Left ventricle myocardium inferior (tissue), 1 donor: ENCODE data around the gene MYO10. TPM values are rescaled to one million over a fixed set of nuclear protein-coding genes. Genes with fewer than 3 reads are reported as not detected.

Experiments used
- DNase-seq: peaks from one replicate; pipeline ENCODE4 v3.0.0-alpha.2; 2020
- H3K27ac ChIP-seq: fragments of 200-600 bp; replicated peaks from 2 replicates; pipeline ENCODE4 v1.8.0; 2021
- H3K27me3 ChIP-seq: fragments of 200-600 bp; 2 replicates; pipeline ENCODE4 v1.8.0; 2021; ENCODE audit warnings: low read depth
- H3K36me3 ChIP-seq: fragments of 200-600 bp; 2 replicates; pipeline ENCODE4 v1.8.0; 2021
- H3K4me1 ChIP-seq: fragments of 200-600 bp; 2 replicates; pipeline ENCODE4 v1.8.0; 2021
- H3K4me3 ChIP-seq: fragments of 200-600 bp; 2 replicates; pipeline ENCODE4 v1.8.0; 2021; ENCODE audit warnings: mild to moderate bottlenecking, moderate library complexity
- H3K9me3 ChIP-seq: fragments of 200-600 bp; replicated peaks from 2 replicates; pipeline ENCODE4 v1.8.0; 2021
- CTCF ChIP-seq: fragments of 200-600 bp; IDR thresholded peaks from 2 replicates; pipeline ENCODE4 v1.8.0; 2021; ENCODE audit warnings: antibody characterized with exemption, mild to moderate bottlenecking, borderline replicate concordance
- intact Hi-C: fragments of 100-400 bp; cut with micrococcal nuclease; formaldehyde crosslinking; loops from one replicate; pipeline ENCODE4 v1.11.0; 2022
- total RNA-seq: library from RNA; stranded (reverse); fragmentation: NEBNext Ultra II Directional; extraction: Animal tissue kit (Norgen Biotek cat#: 25700); gene quantifications from one replicate; pipeline ENCODE4 v1.2.1, GENCODE V29; 2021
- donor health status: DM: no; HTN: yes; CAD: no; lungs with severe emphysema.

The MYO10 gene
- total RNA-seq, 1 donor from 2014 or later, result 5.0 TPM

- no peak overlapping the region for H3K27ac ChIP-seq
- TF ChIP-seq CTCF, result no peak
- no peak for DNase-seq
- intact Hi-C loops, result loop anchor here (10.0 kb wide), 1 partner anchor 197 kb away; no protein-coding TSS in a partner anchor
- H3K4me1 ChIP-seq, result peaks cover 36% of the 10 kb centered on the region
- no peak overlapping the region for H3K4me3 ChIP-seq
- H3K36me3 ChIP-seq, result no peaks in the 10 kb centered on the region
- H3K9me3 ChIP-seq, result no peaks in the 10 kb centered on the region
- H3K27me3 ChIP-seq, result peaks cover 57% of the 10 kb centered on the region
These were observed 1.5 kb upstream of the MYO10 start for GRCh38 chr5:16937503-16938161.

- H3K27me3 ChIP-seq, result peaks cover 63% of the 10 kb centered on the region
- DNase-seq, result no peak
- peak overlapping the region; percentile 79 for H3K27ac ChIP-seq
- no peaks in the 10 kb centered on the region for H3K9me3 ChIP-seq
- no peak for TF ChIP-seq CTCF
- peaks cover 36% of the 10 kb centered on the region for H3K4me1 ChIP-seq
- H3K36me3 ChIP-seq, result no peaks in the 10 kb centered on the region
- peak overlapping the region; percentile 76 for H3K4me3 ChIP-seq
- intact Hi-C loops, result loop anchor here (10.0 kb wide), 1 partner anchor 198 kb away; no protein-coding TSS in a partner anchor
These were observed 926 bp upstream of the MYO10 start for GRCh38 chr5:16936989-16937438.

DNA sequence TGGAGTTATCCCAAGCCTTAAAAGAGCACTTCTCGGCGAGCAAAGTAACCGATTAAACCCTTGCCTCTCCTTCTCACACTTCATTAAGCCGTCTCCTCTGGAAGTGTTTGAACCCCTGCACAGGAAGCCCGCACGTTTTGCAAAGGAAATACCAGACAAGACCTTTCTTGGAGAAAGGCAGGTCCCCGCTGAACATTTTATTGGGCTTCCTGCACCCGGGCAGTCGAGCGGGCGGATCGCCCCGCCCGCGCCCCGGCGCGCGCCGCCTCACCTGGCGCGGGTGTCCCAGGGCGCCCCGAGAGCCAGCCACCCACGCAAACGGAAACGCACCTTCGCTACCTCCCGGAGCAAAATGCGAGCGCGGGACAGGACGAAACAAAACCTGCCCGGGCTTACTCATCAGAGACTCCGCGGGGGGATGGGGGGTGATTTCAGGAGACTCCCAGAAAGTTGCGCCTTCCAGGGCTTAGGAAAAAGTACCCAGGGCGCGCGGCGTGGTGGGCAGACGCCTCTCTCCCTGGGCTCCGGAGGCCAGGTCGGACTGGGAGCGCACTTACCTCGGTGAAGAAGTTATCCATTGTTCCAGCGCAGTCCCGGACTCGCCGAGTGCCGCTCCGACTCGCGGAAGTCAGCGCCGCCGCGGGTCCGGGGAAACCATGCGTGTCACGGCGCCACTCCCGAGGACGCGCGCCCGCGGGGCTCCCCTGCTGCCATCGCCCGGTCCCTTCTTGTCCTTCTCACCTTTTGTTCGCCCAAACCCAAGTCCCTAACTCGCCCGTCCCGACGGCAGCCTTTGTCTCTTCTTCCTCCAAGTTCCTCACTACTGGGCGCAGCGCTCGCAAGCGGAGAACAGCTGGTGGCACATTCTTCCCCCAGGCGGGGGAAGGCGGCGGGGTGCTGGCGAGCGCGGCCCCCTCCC lies 598 bp downstream of the MYO10 start:
- Histone ChIP-seq H3K4me1 (peaks cover 36% of the 10 kb centered on the region), H3K27ac (peak overlapping the region; percentile 79), H3K9me3 (no peaks in the 10 kb centered on the region), H3K4me3 (peak overlapping the region; percentile 76), H3K36me3 (no peaks in the 10 kb centered on the region), H3K27me3 (peaks cover 78% of the 10 kb centered on the region)
- DNase-seq, result no peak
- TF ChIP-seq CTCF, result no peak
- intact Hi-C loops, result loop anchor here (10.0 kb wide), 1 partner anchor 199 kb away; no protein-coding TSS in a partner anchor

DNA sequence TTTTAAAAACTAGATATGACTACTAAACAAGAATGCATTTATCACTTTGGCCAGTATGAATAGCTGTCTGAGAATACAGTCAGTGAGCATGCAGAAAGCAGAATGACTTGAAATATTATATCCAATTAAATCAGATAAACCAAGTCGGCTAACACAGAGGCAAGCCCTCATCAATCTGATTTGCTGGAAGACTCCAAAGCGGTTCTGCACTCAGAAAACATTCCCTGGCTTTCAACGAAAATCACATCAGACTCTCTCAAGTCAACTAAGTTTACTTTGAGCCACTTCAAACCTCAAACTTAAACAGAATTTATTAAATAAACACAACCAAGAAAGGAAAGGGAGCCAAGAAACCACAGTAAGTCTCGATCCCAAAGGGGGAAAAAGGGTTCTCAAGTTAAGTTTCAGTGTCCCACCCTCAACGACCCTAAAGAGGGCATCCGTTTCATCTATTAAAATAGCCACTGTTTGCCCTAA lies 1.4 kb downstream of the MYO10 start:
- H3K27ac ChIP-seq, result peak overlapping the region; percentile 79
- no peaks in the 10 kb centered on the region for H3K36me3 ChIP-seq
- H3K4me3 ChIP-seq, result peak overlapping the region; percentile 76
- intact Hi-C loops, result loop anchor here (10.0 kb wide), 1 partner anchor 200 kb away; no protein-coding TSS in a partner anchor
- H3K9me3 ChIP-seq, result no peaks in the 10 kb centered on the region
- no peak for DNase-seq
- H3K4me1 ChIP-seq, result peaks cover 36% of the 10 kb centered on the region
- H3K27me3 ChIP-seq, result peaks cover 83% of the 10 kb centered on the region
- TF ChIP-seq CTCF, result no peak

GRCh38 chr5:16934123-16934522 lies 2.0 kb downstream of the MYO10 start:
- peak overlapping the region; percentile 76 for H3K4me3 ChIP-seq
- intact Hi-C loops, result loop anchor here (10.0 kb wide), 1 partner anchor 201 kb away; no protein-coding TSS in a partner anchor
- no peaks in the 10 kb centered on the region for H3K9me3 ChIP-seq
- peaks cover 36% of the 10 kb centered on the region for H3K4me1 ChIP-seq
- H3K36me3 ChIP-seq, result no peaks in the 10 kb centered on the region
- peak; percentile 42 for DNase-seq
- no peak overlapping the region for H3K27ac ChIP-seq
- TF ChIP-seq CTCF, result peak; percentile 82
- H3K27me3 ChIP-seq, result peaks cover 89% of the 10 kb centered on the region
